ENCODE results near the gene CIITA. TPM values are rescaled to one million over a fixed set of nuclear protein-coding genes. Genes with fewer than 3 reads are reported as not detected.

Gene CIITA
- polyA plus RNA-seq, 1 donor (not counting 4 experiments of a cell fraction or from before 2014, with no cell fraction given): 0.05 TPM

DNA sequence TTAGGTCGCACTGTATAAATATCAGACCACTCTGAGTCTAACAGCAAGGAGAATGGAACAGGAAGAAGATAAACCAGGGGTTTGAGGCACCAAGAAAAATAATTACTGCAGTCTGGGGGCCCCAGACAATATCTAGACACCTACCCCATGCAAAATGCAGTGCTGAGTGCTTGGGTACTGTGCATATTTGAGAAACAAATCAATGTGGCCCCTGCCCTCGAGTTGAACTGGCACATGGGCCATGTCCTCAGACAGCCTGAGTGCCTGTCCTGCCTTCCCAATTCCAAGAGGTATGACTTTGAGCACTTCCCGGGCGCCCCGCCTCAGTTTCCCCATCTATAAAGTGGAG lies 6.2 kb upstream of the CIITA start:
- no peak for TF ChIP-seq EZH2 (IDR thresholded peaks at IDR 0.05; ENCODE audit: low read length)
- no peak for TF ChIP-seq CTCF (optimal IDR thresholded peaks at IDR 0.05 in 1 of 3, IDR thresholded peaks at IDR 0.05 in 1 of 3, conservative IDR thresholded peaks at IDR 0.05 in 1 of 3; ENCODE audit: extremely low read depth in 1 of 3, insufficient read depth in 2 of 3, low read length in 3 of 3)
- Histone ChIP-seq H3K36me3 (ENCODE audit: control insufficient read depth in 2 of 2, extremely low read depth in 1 of 2, insufficient read depth in 2 of 2, low read length in 2 of 2) (no peaks in the 10 kb centered on the region), H3K4me2 (ENCODE audit: control insufficient read depth, extremely low read depth, insufficient read depth, low read depth, low read length) (peak overlapping the region; percentile 59), H3K27ac (ENCODE audit: control insufficient read depth, insufficient read depth, low read length) (no peak overlapping the region), H3K9me3 (ENCODE audit: control insufficient read depth, low read depth, low read length) (no peaks in the 10 kb centered on the region), H3K79me2 (ENCODE audit: control insufficient read depth, insufficient read depth, low read length) (no peaks in the 10 kb centered on the region), H3K4me3 (ENCODE audit: control insufficient read depth in 2 of 3, extremely low read depth in 1 of 3, insufficient read depth in 2 of 3, low read depth in 1 of 3, low read length in 3 of 3) (no peak overlapping the region), H3K9ac (ENCODE audit: control insufficient read depth, extremely low read depth, insufficient read depth, low read length) (no peak overlapping the region), H3K9me1 (ENCODE audit: control insufficient read depth, extremely low read depth, insufficient read depth, low read length) (no peaks in the 10 kb centered on the region), H3K27me3 (ENCODE audit: control insufficient read depth, extremely low read depth, insufficient read depth, low read length) (peaks cover 23% of the 10 kb centered on the region), H4K20me1 (ENCODE audit: control insufficient read depth, extremely low read depth, insufficient read depth, low read length) (no peaks in the 10 kb centered on the region), H2AFZ (ENCODE audit: control insufficient read depth, low read length) (no peak overlapping the region), H3K4me1 (ENCODE audit: control insufficient read depth, extremely low read depth, insufficient read depth, low read length) (peaks cover 14% of the 10 kb centered on the region)
- FAIRE-seq (no peak), DNase-seq (ENCODE audit: low read depth, low spot score) (no peak)
- dilution Hi-C loops (cut with MboI; ENCODE audit: extremely low pct_ligation_motif_present, low sequenced_read_pairs): no loop called here

GRCh38 chr16:10871157-10871991 lies 5.6 kb upstream of the CIITA start:
- TF ChIP-seq EZH2 (IDR thresholded peaks at IDR 0.05; ENCODE audit: low read length) (no peak), CTCF (optimal IDR thresholded peaks at IDR 0.05 in 1 of 3, IDR thresholded peaks at IDR 0.05 in 1 of 3, conservative IDR thresholded peaks at IDR 0.05 in 1 of 3; ENCODE audit: extremely low read depth in 1 of 3, insufficient read depth in 2 of 3, low read length in 3 of 3) (no peak)
- Histone ChIP-seq H4K20me1 (ENCODE audit: control insufficient read depth, extremely low read depth, insufficient read depth, low read length) (no peaks in the 10 kb centered on the region), H3K27me3 (ENCODE audit: control insufficient read depth, extremely low read depth, insufficient read depth, low read length) (peaks cover 20% of the 10 kb centered on the region), H3K9me1 (ENCODE audit: control insufficient read depth, extremely low read depth, insufficient read depth, low read length) (no peaks in the 10 kb centered on the region), H3K4me3 (ENCODE audit: control insufficient read depth in 2 of 3, extremely low read depth in 1 of 3, insufficient read depth in 2 of 3, low read depth in 1 of 3, low read length in 3 of 3) (peak overlapping the region in 1 of 3 experiments; percentile 11), H2AFZ (ENCODE audit: control insufficient read depth, low read length) (no peak overlapping the region), H3K27ac (ENCODE audit: control insufficient read depth, insufficient read depth, low read length) (peak overlapping the region; percentile 51), H3K4me1 (ENCODE audit: control insufficient read depth, extremely low read depth, insufficient read depth, low read length) (peaks cover 14% of the 10 kb centered on the region), H3K4me2 (ENCODE audit: control insufficient read depth, extremely low read depth, insufficient read depth, low read depth, low read length) (peak overlapping the region; percentile 59), H3K9me3 (ENCODE audit: control insufficient read depth, low read depth, low read length) (no peaks in the 10 kb centered on the region), H3K36me3 (ENCODE audit: control insufficient read depth in 2 of 2, extremely low read depth in 1 of 2, insufficient read depth in 2 of 2, low read length in 2 of 2) (no peaks in the 10 kb centered on the region), H3K9ac (ENCODE audit: control insufficient read depth, extremely low read depth, insufficient read depth, low read length) (no peak overlapping the region), H3K79me2 (ENCODE audit: control insufficient read depth, insufficient read depth, low read length) (no peaks in the 10 kb centered on the region)
- dilution Hi-C loops (cut with MboI; ENCODE audit: extremely low pct_ligation_motif_present, low sequenced_read_pairs): no loop called here
- FAIRE-seq (peak; percentile 67), DNase-seq (ENCODE audit: low read depth, low spot score) (no peak)

Data from keratinocyte (primary cell).